Measurements from ENCODE around the gene CELF4. TPM values are rescaled to one million over a fixed set of nuclear protein-coding genes. Genes with fewer than 3 reads are reported as not detected.

Gene CELF4
- total RNA-seq, 1 experiment from 2014 or later = not detected

DNA sequence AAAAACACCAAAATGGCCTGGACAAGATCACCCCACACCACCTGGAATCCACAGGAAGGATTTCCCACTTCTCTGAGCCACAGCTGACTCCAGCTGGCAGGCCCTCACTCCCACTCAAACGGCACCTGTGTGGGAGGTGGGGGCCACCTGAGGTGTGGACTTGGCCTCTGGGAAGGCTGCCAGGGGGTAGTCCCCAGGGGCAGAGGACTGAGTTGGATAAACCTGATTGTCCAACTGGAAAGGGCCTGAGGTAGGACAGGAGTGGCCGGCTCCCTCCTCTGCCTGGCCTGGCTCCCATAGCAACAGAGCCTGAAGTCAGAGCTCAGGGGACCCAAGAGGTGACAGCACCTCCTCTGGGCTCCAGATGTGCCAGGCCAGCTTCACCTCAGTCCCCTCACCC, 300.2 kb downstream of the CELF4 start:
- intact Hi-C loops (cut with micrococcal nuclease; ENCODE audit: unreplicated experiment) (no loop called here), in situ Hi-C loops (cut with HindIII; ENCODE audit: low pct_unique_long_range_greater_than_20kb, low sequenced_read_pairs) (no loop called here)
- ATAC-seq (no peak), DNase-seq (ENCODE audit: low read depth, low spot score) (no peak)
- H3K27me3 ChIP-seq (ENCODE audit: control insufficient read depth, insufficient read depth, low read length) = no peaks in the 10 kb centered on the region
- no peak overlapping the region for H3K27ac ChIP-seq (ENCODE audit: low read length)
- no peaks in the 10 kb centered on the region for H3K4me1 ChIP-seq (ENCODE audit: control insufficient read depth, insufficient read depth, low read length)
- ChIA-PET CTCF (no interaction called here), POLR2A (no interaction called here)
- H3K9me3 ChIP-seq (ENCODE audit: control insufficient read depth, insufficient read depth, low read depth, low read length) = no peaks in the 10 kb centered on the region
- no peak overlapping the region for H3K4me3 ChIP-seq (ENCODE audit: low read depth in 2 of 2, low read length in 2 of 2)
- BruUV-seq (replicated peaks) = no TSS peak
- no peaks in the 10 kb centered on the region for H3K36me3 ChIP-seq (ENCODE audit: control insufficient read depth, insufficient read depth, low read length)
- no peak for TF ChIP-seq TCF7L2 (IDR thresholded peaks at IDR 0.05; ENCODE audit: low read depth, low read length)

DNA sequence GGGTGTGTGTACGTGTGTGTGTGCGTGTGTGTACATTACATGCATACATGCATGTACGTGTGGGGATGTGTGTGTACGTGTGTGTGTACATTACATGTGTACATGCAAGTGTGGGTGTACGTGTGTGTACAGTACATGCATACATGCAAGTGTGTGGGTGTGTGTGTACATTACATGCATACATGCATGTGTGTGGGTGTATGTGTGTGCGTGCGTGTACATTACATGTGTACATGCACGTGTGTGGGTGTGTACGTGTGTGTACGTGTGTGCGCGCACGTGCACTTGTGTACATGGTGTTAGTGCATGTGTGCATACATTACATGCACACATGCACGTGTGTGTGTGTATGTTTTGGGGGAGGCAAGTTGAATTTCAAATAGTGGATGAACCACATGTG, 300.6 kb downstream of the CELF4 start:
- Histone ChIP-seq H3K4me3 (ENCODE audit: low read depth in 2 of 2, low read length in 2 of 2) (no peak overlapping the region), H3K4me1 (ENCODE audit: control insufficient read depth, insufficient read depth, low read length) (no peaks in the 10 kb centered on the region), H3K9me3 (ENCODE audit: control insufficient read depth, insufficient read depth, low read depth, low read length) (no peaks in the 10 kb centered on the region), H3K36me3 (ENCODE audit: control insufficient read depth, insufficient read depth, low read length) (no peaks in the 10 kb centered on the region), H3K27me3 (ENCODE audit: control insufficient read depth, insufficient read depth, low read length) (no peaks in the 10 kb centered on the region), H3K27ac (ENCODE audit: low read length) (no peak overlapping the region)
- in situ Hi-C loops (cut with HindIII; ENCODE audit: low pct_unique_long_range_greater_than_20kb, low sequenced_read_pairs) = no loop called here
- ChIA-PET CTCF (no interaction called here), POLR2A (no interaction called here)
- no TSS peak for BruUV-seq (replicated peaks)
- ATAC-seq = no peak
- intact Hi-C loops (cut with micrococcal nuclease; ENCODE audit: unreplicated experiment) = no loop called here
- TF ChIP-seq, protein P1, sequence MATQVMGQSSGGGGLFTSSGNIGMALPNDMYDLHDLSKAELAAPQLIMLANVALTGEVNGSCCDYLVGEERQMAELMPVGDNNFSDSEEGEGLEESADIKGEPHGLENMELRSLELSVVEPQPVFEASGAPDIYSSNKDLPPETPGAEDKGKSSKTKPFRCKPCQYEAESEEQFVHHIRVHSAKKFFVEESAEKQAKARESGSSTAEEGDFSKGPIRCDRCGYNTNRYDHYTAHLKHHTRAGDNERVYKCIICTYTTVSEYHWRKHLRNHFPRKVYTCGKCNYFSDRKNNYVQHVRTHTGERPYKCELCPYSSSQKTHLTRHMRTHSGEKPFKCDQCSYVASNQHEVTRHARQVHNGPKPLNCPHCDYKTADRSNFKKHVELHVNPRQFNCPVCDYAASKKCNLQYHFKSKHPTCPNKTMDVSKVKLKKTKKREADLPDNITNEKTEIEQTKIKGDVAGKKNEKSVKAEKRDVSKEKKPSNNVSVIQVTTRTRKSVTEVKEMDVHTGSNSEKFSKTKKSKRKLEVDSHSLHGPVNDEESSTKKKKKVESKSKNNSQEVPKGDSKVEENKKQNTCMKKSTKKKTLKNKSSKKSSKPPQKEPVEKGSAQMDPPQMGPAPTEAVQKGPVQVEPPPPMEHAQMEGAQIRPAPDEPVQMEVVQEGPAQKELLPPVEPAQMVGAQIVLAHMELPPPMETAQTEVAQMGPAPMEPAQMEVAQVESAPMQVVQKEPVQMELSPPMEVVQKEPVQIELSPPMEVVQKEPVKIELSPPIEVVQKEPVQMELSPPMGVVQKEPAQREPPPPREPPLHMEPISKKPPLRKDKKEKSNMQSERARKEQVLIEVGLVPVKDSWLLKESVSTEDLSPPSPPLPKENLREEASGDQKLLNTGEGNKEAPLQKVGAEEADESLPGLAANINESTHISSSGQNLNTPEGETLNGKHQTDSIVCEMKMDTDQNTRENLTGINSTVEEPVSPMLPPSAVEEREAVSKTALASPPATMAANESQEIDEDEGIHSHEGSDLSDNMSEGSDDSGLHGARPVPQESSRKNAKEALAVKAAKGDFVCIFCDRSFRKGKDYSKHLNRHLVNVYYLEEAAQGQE (IDR thresholded peaks at IDR 0.05; ENCODE audit: insufficient read depth in 1 of 2, low read depth in 2 of 2, low read length in 1 of 2) = no peak
- no peak for TF ChIP-seq POLR2AphosphoS5 (IDR thresholded peaks at IDR 0.05; ENCODE audit: low read depth, low read length)
- no peak for TF ChIP-seq SIN3A (IDR thresholded peaks at IDR 0.05; ENCODE audit: borderline replicate concordance, insufficient read depth, low read depth, low read length)
- TF ChIP-seq, protein P2, sequence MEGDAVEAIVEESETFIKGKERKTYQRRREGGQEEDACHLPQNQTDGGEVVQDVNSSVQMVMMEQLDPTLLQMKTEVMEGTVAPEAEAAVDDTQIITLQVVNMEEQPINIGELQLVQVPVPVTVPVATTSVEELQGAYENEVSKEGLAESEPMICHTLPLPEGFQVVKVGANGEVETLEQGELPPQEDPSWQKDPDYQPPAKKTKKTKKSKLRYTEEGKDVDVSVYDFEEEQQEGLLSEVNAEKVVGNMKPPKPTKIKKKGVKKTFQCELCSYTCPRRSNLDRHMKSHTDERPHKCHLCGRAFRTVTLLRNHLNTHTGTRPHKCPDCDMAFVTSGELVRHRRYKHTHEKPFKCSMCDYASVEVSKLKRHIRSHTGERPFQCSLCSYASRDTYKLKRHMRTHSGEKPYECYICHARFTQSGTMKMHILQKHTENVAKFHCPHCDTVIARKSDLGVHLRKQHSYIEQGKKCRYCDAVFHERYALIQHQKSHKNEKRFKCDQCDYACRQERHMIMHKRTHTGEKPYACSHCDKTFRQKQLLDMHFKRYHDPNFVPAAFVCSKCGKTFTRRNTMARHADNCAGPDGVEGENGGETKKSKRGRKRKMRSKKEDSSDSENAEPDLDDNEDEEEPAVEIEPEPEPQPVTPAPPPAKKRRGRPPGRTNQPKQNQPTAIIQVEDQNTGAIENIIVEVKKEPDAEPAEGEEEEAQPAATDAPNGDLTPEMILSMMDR (IDR thresholded peaks at IDR 0.05) = no peak
- no peak for TF ChIP-seq TCF7L2 (IDR thresholded peaks at IDR 0.05; ENCODE audit: low read depth, low read length)
- no peak for DNase-seq (ENCODE audit: low read depth, low spot score)

DNA sequence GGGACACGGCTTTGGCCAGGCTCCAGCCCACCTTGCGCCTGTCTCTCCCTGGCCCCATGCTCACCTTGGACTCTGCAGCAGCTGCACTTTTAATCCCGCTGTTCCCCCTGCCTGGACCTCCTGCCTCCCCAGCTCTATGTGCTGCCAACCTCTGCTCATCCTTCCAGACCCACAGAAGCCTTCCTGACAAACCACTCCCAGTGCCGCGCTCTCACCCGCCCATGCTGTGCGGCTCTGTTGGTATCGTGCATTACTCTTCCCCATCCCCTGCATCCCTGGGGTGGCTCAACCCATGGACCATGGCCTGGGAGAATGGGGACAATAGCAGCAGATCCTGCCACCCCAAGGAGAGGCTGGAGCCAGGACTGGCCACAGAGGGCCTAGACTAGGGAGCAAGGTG, 303.6 kb downstream of the CELF4 start:
- Histone ChIP-seq H3K4me3 (ENCODE audit: low read depth in 2 of 2, low read length in 2 of 2) (no peak overlapping the region), H3K27me3 (ENCODE audit: control insufficient read depth, insufficient read depth, low read length) (no peaks in the 10 kb centered on the region), H3K36me3 (ENCODE audit: control insufficient read depth, insufficient read depth, low read length) (no peaks in the 10 kb centered on the region), H3K27ac (ENCODE audit: low read length) (no peak overlapping the region), H3K4me1 (ENCODE audit: control insufficient read depth, insufficient read depth, low read length) (no peaks in the 10 kb centered on the region), H3K9me3 (ENCODE audit: control insufficient read depth, insufficient read depth, low read depth, low read length) (no peaks in the 10 kb centered on the region)
- TF ChIP-seq, protein P2 (IDR thresholded peaks at IDR 0.05) = no peak
- TF ChIP-seq, protein P1 (IDR thresholded peaks at IDR 0.05; ENCODE audit: insufficient read depth in 1 of 2, low read depth in 2 of 2, low read length in 1 of 2) = no peak
- TF ChIP-seq POLR2AphosphoS5 (IDR thresholded peaks at IDR 0.05; ENCODE audit: low read depth, low read length) (no peak), SIN3A (IDR thresholded peaks at IDR 0.05; ENCODE audit: borderline replicate concordance, insufficient read depth, low read depth, low read length) (no peak), TCF7L2 (IDR thresholded peaks at IDR 0.05; ENCODE audit: low read depth, low read length) (no peak)
- BruUV-seq (replicated peaks) = no TSS peak
- POLR2A ChIA-PET = interaction anchor here (0.6 kb wide), 1 partner anchor 1073 kb away, joined by 3 read pairs; no protein-coding TSS in a partner anchor
- ATAC-seq (no peak), DNase-seq (ENCODE audit: low read depth, low spot score) (no peak)
- CTCF ChIA-PET = no interaction called here
- intact Hi-C loops (cut with micrococcal nuclease; ENCODE audit: unreplicated experiment) = no loop called here
- in situ Hi-C loops (cut with HindIII; ENCODE audit: low pct_unique_long_range_greater_than_20kb, low sequenced_read_pairs) = no loop called here
